K562 (cell line): ENCODE measurements around the gene PXN. TPM values are rescaled to one million over a fixed set of nuclear protein-coding genes. Genes with fewer than 3 reads are reported as not detected.

ENCODE experiments used
- ADNP ChIP-seq: fragments of 200-800 bp; sonication (Bioruptor generic); IDR thresholded peaks from 2 replicates; pipeline ENCODE4 v1.6.1; 2016; ENCODE audit warnings: missing genetic modification characterization, missing compliant biosample characterization
- BACH1 ChIP-seq: fragments of 200-800 bp; sonication (Bioruptor generic); IDR thresholded peaks from 2 replicates; pipeline ENCODE4 v1.6.1; 2016; ENCODE audit warnings: missing genetic modification characterization, missing compliant biosample characterization
- EGR1 ChIP-seq: fragments of 450-650 bp; conservative IDR thresholded peaks from 2 replicates; pipeline ENCODE4 v1.6.1; 2017; ENCODE audit warnings: mild to moderate bottlenecking
- ELF4 ChIP-seq: fragments of 450-650 bp; formaldehyde crosslinking; IDR thresholded peaks from 2 replicates; pipeline ENCODE4 v1.4.0; 2022; ENCODE audit warnings: missing genetic modification characterization
- GTF2B ChIP-seq: IDR thresholded peaks from 2 replicates; pipeline ENCODE4 v1.6.1; 2011; ENCODE audit not compliant: insufficient read length; ENCODE audit errors: extremely low read depth
- HCFC1 ChIP-seq: IDR thresholded peaks from 2 replicates; pipeline ENCODE4 v1.6.1; 2012; ENCODE audit warnings: low read depth, low read length, improper control_type of control experiment
- KDM4B ChIP-seq, 2 experiments: fragments of 450-650 bp in 1 of 2; sonication (generic) in 1 of 2; IDR thresholded peaks; 2 replicates each; pipeline ENCODE4 v1.6.1; 2016 to 2017; ENCODE audit warnings: borderline replicate concordance in 2 of 2, antibody characterized with exemption in 1 of 2, low read depth in 1 of 2, mild to moderate bottlenecking in 1 of 2
- NCOA1 ChIP-seq: fragments of 450-650 bp; IDR thresholded peaks from 2 replicates; pipeline ENCODE4 v1.6.1; 2016; ENCODE audit warnings: low read depth
- NCOR1 ChIP-seq: fragments of 450-650 bp; IDR thresholded peaks from 2 replicates; pipeline ENCODE4 v1.6.1; 2016; ENCODE audit warnings: mild to moderate bottlenecking, moderate library complexity
- NKRF ChIP-seq: fragments of 450-650 bp; IDR thresholded peaks from 2 replicates; pipeline ENCODE4 v1.6.1; 2016; ENCODE audit warnings: borderline replicate concordance
- PPARD ChIP-seq: fragments of 250-450 bp; sonication (Bioruptor Pico); IDR thresholded peaks from 2 replicates; pipeline ENCODE4 v1.8.0; 2022; ENCODE audit warnings: inconsistent platforms, mild to moderate bottlenecking, moderate library complexity
- PTBP1 ChIP-seq: fragments of 200-400 bp; formaldehyde crosslinking; IDR thresholded peaks from 2 replicates; pipeline ENCODE4 v1.6.1; 2017; ENCODE audit warnings: low read depth, low read length
- REST ChIP-seq, 2 experiments: fragments of 450-650 bp; formaldehyde crosslinking in 1 of 2; IDR thresholded peaks; 2 replicates each; pipeline versions ENCODE4 v1.4.0 to v1.6.1; 2014 to 2020; ENCODE audit warnings: mild to moderate bottlenecking in 2 of 2, borderline replicate concordance in 1 of 2, low read depth in 1 of 2
- SMAD3 ChIP-seq: fragments of 450-650 bp; formaldehyde crosslinking; conservative IDR thresholded peaks from 2 replicates; pipeline ENCODE4 v1.4.0; 2020; ENCODE audit warnings: mild to moderate bottlenecking
- SMARCA4 ChIP-seq: fragments of 450-650 bp; IDR thresholded peaks from 2 replicates; pipeline ENCODE4 v1.6.1; 2016
- THRAP3 ChIP-seq: fragments of 450-650 bp; IDR thresholded peaks from 2 replicates; pipeline ENCODE4 v1.6.1; 2016; ENCODE audit warnings: mild to moderate bottlenecking, inconsistent platforms, borderline replicate concordance
- polyA plus RNA-seq, 8 experiments: library from polyadenylated mRNA; depleted of rRNA in 4 of 8; stranded (reverse) in 5 of 8; unstranded in 3 of 8; fragments of >200 nt; fragmentation: Nextera tagmentation in 2 of 8; fragmentation: Illumina TruSeq in 1 of 8; extraction: Ambion mirVana in 2 of 8; extraction: Trizol in 1 of 8; gene quantifications; 2 replicates each; pipeline versions ENCODE4 v1.2.1 to v1.2.3, GENCODE V29; 2011 to 2014; ENCODE audit warnings: inconsistent platforms in 1 of 8, missing spikeins in 1 of 8
- total RNA-seq, 7 experiments: library from RNA; depleted of rRNA in 6 of 7; stranded (reverse); fragments of >200 nt in 6 of 7; fragmentation: Illumina TruSeq in 2 of 7; extraction: Trizol in 2 of 7; gene quantifications; 2 replicates each; pipeline versions ENCODE4 v1.2.1 to v1.2.3, GENCODE V29; 2011 to 2021; ENCODE audit warnings: low replicate concordance in 1 of 7

Gene PXN
- total and polyA plus RNA-seq, 9 of the 15 experiments (the other 6 are each of a cell fraction or from before 2014, with no cell fraction given) = 4.0 to 74.1 (median 18.6) TPM

GRCh38 chr12:120242275-120242799 lies 23.2 kb downstream of the PXN start (continued):
- TF ChIP-seq REST (IDR thresholded peaks at IDR 0.05; ENCODE audit: borderline replicate concordance) = peak; percentile 76
- TF ChIP-seq REST (CRISPR knock-in tag; IDR thresholded peaks at IDR 0.05; ENCODE audit: low read depth) = no peak
- TF ChIP-seq SMAD3 (CRISPR knock-in tag) = peak; percentile 64; the same call in 1 of the 2 replicates
- TF ChIP-seq ELF4 (CRISPR knock-in tag) = no peak
- no peak; the same call in 1 of the 2 replicates for TF ChIP-seq HCFC1
- no peak for TF ChIP-seq THRAP3
- TF ChIP-seq ADNP = peak; percentile 87
- TF ChIP-seq KDM4B (IDR thresholded peaks at IDR 0.05; ENCODE audit: borderline replicate concordance in 2 of 2, low read depth in 1 of 2) = peak in 1 of 2 experiments; percentile 41; a peak in 1 of 4 replicates
- peak; percentile 98 for TF ChIP-seq NCOR1
- TF ChIP-seq PTBP1 = no peak
- TF ChIP-seq BACH1 (tag) = peak; percentile 58; the same call in 1 of the 2 replicates
- no peak for TF ChIP-seq PPARD (CRISPR knock-in tag)
- peak; percentile 91; the same call in 1 of the 2 replicates for TF ChIP-seq NCOA1
- no peak for TF ChIP-seq NKRF
- no peak for TF ChIP-seq GTF2B
- peak; percentile 47; the same call in 1 of the 2 replicates for TF ChIP-seq EGR1
- TF ChIP-seq SMARCA4 = peak; percentile 90
